Activated T-helper 1 cell treated with anti-CD3 and anti-CD28 coated beads, Interleukin-12 subunit alpha, Interleukin-12 subunit beta, Interleukin-2, Interleukin-4 antibody, amounts not matched to agents 30 ng/mL and 10 ng/mL and 1 ng/mL, durations not matched to agents 14 hours and 24 hours and 36 hours (primary cell): Measurements from ENCODE around the gene NKX1-2. TPM values are rescaled to one million over a fixed set of nuclear protein-coding genes. Genes with fewer than 3 reads are reported as not detected.
"Not testable (repeated sequence)": the region's sequence is repeated elsewhere in the genome, so short reads cannot be mapped to it uniquely, and the experiment has no call there.

ENCODE experiments used
- DNase-seq: peaks from one replicate; pipeline ENCODE4 v3.0.0; 2021; ENCODE audit warnings: low spot score
- H3K27ac Mint-ChIP-seq: one replicate; pipeline ENCODE4 v1.8.0; 2021; ENCODE audit warnings: mild to moderate bottlenecking, mixed read lengths
- H3K27me3 Mint-ChIP-seq: one replicate; pipeline ENCODE4 v1.8.0; 2022; ENCODE audit warnings: mild to moderate bottlenecking, moderate library complexity, mixed read lengths; ENCODE audit not compliant: insufficient read depth
- H3K36me3 Mint-ChIP-seq: one replicate; pipeline ENCODE4 v1.8.0; 2021; ENCODE audit warnings: low read depth, mixed read lengths
- H3K4me1 Mint-ChIP-seq: one replicate; pipeline ENCODE4 v1.8.0; 2021; ENCODE audit warnings: low read depth, mixed read lengths
- H3K4me3 Mint-ChIP-seq: one replicate; pipeline ENCODE4 v1.8.0; 2021; ENCODE audit warnings: mild to moderate bottlenecking, moderate library complexity, mixed read lengths
- H3K9me3 Mint-ChIP-seq: one replicate; pipeline ENCODE4 v1.8.0; 2021; ENCODE audit warnings: mixed read lengths
- intact Hi-C: fragments of 100-400 bp; cut with micrococcal nuclease; formaldehyde crosslinking; loops from one replicate; pipeline ENCODE4 v1.15.1; 2024
- total RNA-seq: library from RNA; stranded (reverse); gene quantifications from 2 replicates; pipeline ENCODE4 v1.2.3, GENCODE V29; 2022

The NKX1-2 gene
- total RNA-seq, 1 donor from 2014 or later: not detected

GRCh38 chr10:124458889-124459288 lies 9.1 kb upstream of the NKX1-2 start:
- Mint-ChIP-seq H3K9me3 (no peaks in the 10 kb centered on the region), H3K27ac (no peak overlapping the region), H3K4me1 (peaks cover 5% of the 10 kb centered on the region), H3K36me3 (peaks cover 1% of the 10 kb centered on the region), H3K27me3 (peaks cover 34% of the 10 kb centered on the region), H3K4me3 (no peak overlapping the region)
- intact Hi-C loops: no loop called here
- DNase-seq: no peak

- Mint-ChIP-seq H3K4me3 (no peak overlapping the region), H3K4me1 (peaks cover 5% of the 10 kb centered on the region)
Measured at GRCh38 chr10:124458473-124458872, 8.6 kb upstream of the NKX1-2 start.

GRCh38 chr10:124455441-124455840 lies 5.6 kb upstream of the NKX1-2 start:
- H3K9me3 Mint-ChIP-seq: no peaks in the 10 kb centered on the region

More at GRCh38 chr10:124458473-124458872, 8.6 kb upstream of the NKX1-2 start:
- DNase-seq: no peak
- intact Hi-C loops: no loop called here
- H3K36me3 Mint-ChIP-seq: peaks cover 1% of the 10 kb centered on the region
- H3K27me3 Mint-ChIP-seq: peaks cover 38% of the 10 kb centered on the region
- H3K9me3 Mint-ChIP-seq: no peaks in the 10 kb centered on the region
- no peak overlapping the region for H3K27ac Mint-ChIP-seq

GRCh38 chr10:124453960-124454610 lies 4.2 kb upstream of the NKX1-2 start:
- H3K36me3 Mint-ChIP-seq: no peaks in the 10 kb centered on the region
- intact Hi-C loops: no loop called here

More at GRCh38 chr10:124455441-124455840, 5.6 kb upstream of the NKX1-2 start:
- no peak for DNase-seq
- intact Hi-C loops: no loop called here
- Mint-ChIP-seq H3K36me3 (no peaks in the 10 kb centered on the region), H3K27me3 (peaks cover 68% of the 10 kb centered on the region), H3K27ac (no peak overlapping the region), H3K4me3 (no peak overlapping the region), H3K4me1 (no peaks in the 10 kb centered on the region)

GRCh38 chr10:124451276-124451675 lies 1.4 kb upstream of the NKX1-2 start:
- Mint-ChIP-seq H3K27me3 (peaks cover 84% of the 10 kb centered on the region), H3K27ac (no peak overlapping the region), H3K4me1 (peaks cover 6% of the 10 kb centered on the region), H3K4me3 (no peak overlapping the region), H3K36me3 (no peaks in the 10 kb centered on the region), H3K9me3 (no peaks in the 10 kb centered on the region)
- DNase-seq: no peak
- intact Hi-C loops: no loop called here

More at GRCh38 chr10:124453960-124454610, 4.2 kb upstream of the NKX1-2 start:
- Mint-ChIP-seq H3K27ac (no peak overlapping the region), H3K27me3 (peaks cover 77% of the 10 kb centered on the region), H3K4me3 (no peak overlapping the region), H3K4me1 (no peaks in the 10 kb centered on the region), H3K9me3 (no peaks in the 10 kb centered on the region)
- no peak for DNase-seq

- H3K4me3 Mint-ChIP-seq: no peak overlapping the region
- intact Hi-C loops: no loop called here
Measured at GRCh38 chr10:124450783-124451057, 885 bp upstream of the NKX1-2 start.

GRCh38 chr10:124449170-124450011 lies 444 bp downstream of the NKX1-2 start:
- Mint-ChIP-seq H3K36me3 (no peaks in the 10 kb centered on the region), H3K27me3 (peaks cover 85% of the 10 kb centered on the region), H3K4me3 (no peak overlapping the region), H3K27ac (peak overlapping the region; percentile 55), H3K4me1 (peaks cover 6% of the 10 kb centered on the region), H3K9me3 (no peaks in the 10 kb centered on the region)
- intact Hi-C loops: loop anchor here (5.0 kb wide), 1 partner anchor 1307 kb away; no protein-coding TSS in a partner anchor
- no peak for DNase-seq

More at GRCh38 chr10:124450783-124451057, 885 bp upstream of the NKX1-2 start:
- Mint-ChIP-seq H3K4me1 (peaks cover 6% of the 10 kb centered on the region), H3K27me3 (peaks cover 85% of the 10 kb centered on the region), H3K9me3 (no peaks in the 10 kb centered on the region), H3K36me3 (no peaks in the 10 kb centered on the region), H3K27ac (no peak overlapping the region)
- no peak for DNase-seq

GRCh38 chr10:124448696-124449169 lies 1.1 kb downstream of the NKX1-2 start:
- Mint-ChIP-seq H3K4me1 (peaks cover 6% of the 10 kb centered on the region), H3K36me3 (no peaks in the 10 kb centered on the region), H3K4me3 (no peak overlapping the region), H3K27me3 (peaks cover 82% of the 10 kb centered on the region), H3K9me3 (no peaks in the 10 kb centered on the region), H3K27ac (peak overlapping the region; percentile 55)
- intact Hi-C loops: loop anchor here (5.0 kb wide), 1 partner anchor 1306 kb away; no protein-coding TSS in a partner anchor
- no peak for DNase-seq

GRCh38 chr10:124447751-124448466 lies 1.9 kb downstream of the NKX1-2 start:
- no peak overlapping the region for H3K4me3 Mint-ChIP-seq
- DNase-seq: no peak
- H3K36me3 Mint-ChIP-seq: no peaks in the 10 kb centered on the region
- peaks cover 6% of the 10 kb centered on the region for H3K4me1 Mint-ChIP-seq
- no peak overlapping the region for H3K27ac Mint-ChIP-seq
- peaks cover 78% of the 10 kb centered on the region for H3K27me3 Mint-ChIP-seq
- H3K9me3 Mint-ChIP-seq: no peaks in the 10 kb centered on the region
- intact Hi-C loops: loop anchor here (5.0 kb wide), 1 partner anchor 1306 kb away; no protein-coding TSS in a partner anchor

- H3K4me1 Mint-ChIP-seq: peaks cover 6% of the 10 kb centered on the region
- H3K27me3 Mint-ChIP-seq: peaks cover 70% of the 10 kb centered on the region
- DNase-seq: no peak
- H3K4me3 Mint-ChIP-seq: no peak overlapping the region
- H3K9me3 Mint-ChIP-seq: no peaks in the 10 kb centered on the region
- H3K27ac Mint-ChIP-seq: no peak overlapping the region
- no peaks in the 10 kb centered on the region for H3K36me3 Mint-ChIP-seq
- intact Hi-C loops: loop anchor here (5.0 kb wide), 1 partner anchor 1305 kb away; no protein-coding TSS in a partner anchor
Measured at GRCh38 chr10:124446830-124447750, 2.7 kb downstream of the NKX1-2 start.

GRCh38 chr10:124441694-124442093 lies 8.1 kb downstream of the NKX1-2 start:
- H3K27ac Mint-ChIP-seq, H3K36me3 Mint-ChIP-seq, H3K4me1 Mint-ChIP-seq, intact Hi-C loops, H3K9me3 Mint-ChIP-seq, H3K4me3 Mint-ChIP-seq, DNase-seq: not testable (repeated sequence)
- peaks cover 28% of the 10 kb centered on the region for H3K27me3 Mint-ChIP-seq

GRCh38 chr10:124436191-124436638 lies 13.6 kb downstream of the NKX1-2 start:
- Mint-ChIP-seq H3K36me3 (no peaks in the 10 kb centered on the region), H3K27ac (no peak overlapping the region), H3K9me3 (no peaks in the 10 kb centered on the region), H3K4me3 (no peak overlapping the region), H3K4me1 (no peaks in the 10 kb centered on the region), H3K27me3 (peaks cover under 1% of the 10 kb centered on the region)
- DNase-seq: no peak
- intact Hi-C loops: no loop called here
